Prostate gland (tissue), 2 donors: ENCODE data around the gene F11. TPM values are rescaled to one million over a fixed set of nuclear protein-coding genes. Genes with fewer than 3 reads are reported as not detected.
"Not testable (repeated sequence)": the region's sequence is repeated elsewhere in the genome, so short reads cannot be mapped to it uniquely, and the experiment has no call there.

ENCODE experiments used
- DNase-seq: peaks from one replicate; pipeline ENCODE4 v3.0.0-alpha.2; 2019; ENCODE audit warnings: low spot score
- H3K27ac ChIP-seq, 2 donors: fragments of 200-600 bp; sonication (generic); 2 replicates each; pipeline ENCODE4 v1.5.1; 2017 to 2019
- H3K27me3 ChIP-seq: fragments of 200-600 bp; sonication (generic); replicated peaks from 2 replicates; pipeline ENCODE4 v1.5.1; 2019; ENCODE audit not compliant: insufficient read depth
- H3K36me3 ChIP-seq, 2 donors: fragments of 200-600 bp; sonication (generic); 1 replicate in 1 of 2; 2 replicates in 1 of 2; pipeline versions ENCODE4 v1.5.1 to v1.8.1; 2017 to 2019
- H3K4me1 ChIP-seq: fragments of 200-600 bp; sonication (generic); replicated peaks from 2 replicates; pipeline ENCODE4 v1.5.1; 2019
- H3K4me3 ChIP-seq, 2 donors: fragments of 200-600 bp; sonication (generic); 2 replicates each; pipeline ENCODE4 v1.5.1; 2017 to 2019
- H3K9me3 ChIP-seq: fragments of 200-600 bp; sonication (generic); 2 replicates; pipeline ENCODE4 v1.5.1; 2017
- CTCF ChIP-seq, 4 experiments: fragments of 200-600 bp in 2 of 4; fragments of 450-650 bp in 2 of 4; sonication (generic) in 2 of 4; IDR thresholded peaks; 1 replicate in 3 of 4; 2 replicates in 1 of 4; pipeline ENCODE4 v1.5.1; 2016 to 2019; ENCODE audit warnings: antibody characterized with exemption in 4 of 4, mild to moderate bottlenecking in 2 of 4, moderate library complexity in 2 of 4
- POLR2A ChIP-seq: fragments of 450-650 bp; IDR thresholded peaks from one replicate; pipeline ENCODE4 v1.6.1; 2016; ENCODE audit warnings: antibody characterized with exemption, mild to moderate bottlenecking
- POLR2AphosphoS5 ChIP-seq: sonication (generic); formaldehyde crosslinking; IDR thresholded peaks from one replicate; pipeline ENCODE4 v1.6.1; 2017; ENCODE audit warnings: antibody characterized with exemption
- WGBS: methylation state at CpG from one replicate; pipeline ENCODE4 v1.1.5; 2018; 5-methylcytosine and 5-hydroxymethylcytosine counted together
- intact Hi-C: fragments of 100-400 bp; cut with DNase I; formaldehyde crosslinking; loops from one replicate; pipeline ENCODE4 v1.14.2; 2022
- total RNA-seq, 2 donors: library from RNA; depleted of rRNA; stranded (reverse); fragments of >200 nt; gene quantifications; one replicate each; pipeline ENCODE4 v1.1.0, GENCODE V29; 2016

F11 gene
- total RNA-seq, 2 donors from 2014 or later: not detected

GRCh38 chr4:186243331-186243730, 22.7 kb upstream of the F11 start:
- Histone ChIP-seq H3K9me3 (no peaks in the 10 kb centered on the region), H3K27ac (no peak overlapping the region), H3K4me1 (no peaks in the 10 kb centered on the region), H3K27me3 (no peaks in the 10 kb centered on the region), H3K4me3 (no peak overlapping the region), H3K36me3 (no peaks in the 10 kb centered on the region)
- intact Hi-C loops: no loop called here
- WGBS: 89% methylated on average over 2 of the region's 2 CpGs
- TF ChIP-seq CTCF (IDR thresholded peaks at IDR 0.05) (no peak), POLR2AphosphoS5 (no peak), POLR2A (no peak)
- no peak for DNase-seq

GRCh38 chr4:186244835-186245234, 21.2 kb upstream of the F11 start:
- H3K36me3 ChIP-seq: no peaks in the 10 kb centered on the region
- no peak overlapping the region for H3K27ac ChIP-seq
- 84% methylated on average over 5 of the region's 5 CpGs for WGBS
- no peaks in the 10 kb centered on the region for H3K9me3 ChIP-seq
- TF ChIP-seq POLR2AphosphoS5 (no peak), POLR2A (no peak), CTCF (IDR thresholded peaks at IDR 0.05) (no peak)
- no peak for DNase-seq
- H3K27me3 ChIP-seq: no peaks in the 10 kb centered on the region
- intact Hi-C loops: no loop called here
- H3K4me1 ChIP-seq: no peaks in the 10 kb centered on the region
- H3K4me3 ChIP-seq: no peak overlapping the region

- H3K4me3 ChIP-seq, intact Hi-C loops, H3K36me3 ChIP-seq, H3K9me3 ChIP-seq, H3K27me3 ChIP-seq, DNase-seq, H3K27ac ChIP-seq, H3K4me1 ChIP-seq: not testable (repeated sequence)
- 91% methylated on average over 9 of the region's 9 CpGs for WGBS
These were observed 18.8 kb upstream of the F11 start for GRCh38 chr4:186247062-186247752.

GRCh38 chr4:186248643-186249042, 17.3 kb upstream of the F11 start:
- intact Hi-C loops: no loop called here
- TF ChIP-seq POLR2AphosphoS5 (no peak), POLR2A (no peak), CTCF (IDR thresholded peaks at IDR 0.05) (no peak)
- Histone ChIP-seq H3K4me3 (no peak overlapping the region), H3K36me3 (no peaks in the 10 kb centered on the region), H3K9me3 (no peaks in the 10 kb centered on the region), H3K4me1 (no peaks in the 10 kb centered on the region), H3K27ac (no peak overlapping the region), H3K27me3 (no peaks in the 10 kb centered on the region)
- WGBS: 96% methylated on average over 1 of the region's 1 CpG
- no peak for DNase-seq

GRCh38 chr4:186249785-186250754, 15.9 kb upstream of the F11 start:
- WGBS: 69% methylated on average over 8 of the region's 8 CpGs
- no peaks in the 10 kb centered on the region for H3K4me1 ChIP-seq
- no peak for TF ChIP-seq POLR2A
- no peak for TF ChIP-seq CTCF (IDR thresholded peaks at IDR 0.05)
- TF ChIP-seq POLR2AphosphoS5: no peak
- H3K27me3 ChIP-seq: no peaks in the 10 kb centered on the region
- no peak overlapping the region for H3K4me3 ChIP-seq
- intact Hi-C loops: no loop called here
- H3K27ac ChIP-seq: no peak overlapping the region
- no peak for DNase-seq
- H3K9me3 ChIP-seq: no peaks in the 10 kb centered on the region
- no peaks in the 10 kb centered on the region for H3K36me3 ChIP-seq
